ENCODE results near the gene OR9Q2.
"Not testable (repeated sequence)": the region's sequence is repeated elsewhere in the genome, so short reads cannot be mapped to it uniquely, and the experiment has no call there.

The OR9Q2 gene

GRCh38 chr11:58188770-58189169 is at the start of gene OR9Q2:
Gene OR9Q2, plus strand, starts transcription at chr11:58189070. Its CDS starts 1,421 bp downstream, at chr11:58190491.
- no peak for DNase-seq

GRCh38 chr11:58142761-58143160 is 46.1 kb upstream of the OR9Q2 start:
- DNase-seq = no peak

GRCh38 chr11:58152781-58153180 is 36.1 kb upstream of the OR9Q2 start:
- no peak for DNase-seq

GRCh38 chr11:58164389-58164788 is 24.5 kb upstream of the OR9Q2 start:
- no peak for DNase-seq

- DNase-seq = no peak
Measured at GRCh38 chr11:58164990-58165389, 23.9 kb upstream of the OR9Q2 start.

GRCh38 chr11:58165504-58166106 is 23.3 kb upstream of the OR9Q2 start:
- no peak for DNase-seq

GRCh38 chr11:58177409-58178054 is 11.3 kb upstream of the OR9Q2 start:
- DNase-seq = no peak

- DNase-seq = no peak
Measured at GRCh38 chr11:58178444-58178843, 10.4 kb upstream of the OR9Q2 start.

- peak; percentile 13 for DNase-seq
Measured at GRCh38 chr11:58179648-58180047, 9.2 kb upstream of the OR9Q2 start.

- no peak for DNase-seq
Measured at GRCh38 chr11:58186938-58187337, 1.9 kb upstream of the OR9Q2 start.

GRCh38 chr11:58192229-58192628 is 3.4 kb downstream of the OR9Q2 start:
- no peak for DNase-seq

- DNase-seq = peak; percentile 18
Measured at GRCh38 chr11:58193391-58193790, 4.5 kb downstream of the OR9Q2 start.

- DNase-seq = no peak
Measured at GRCh38 chr11:58195939-58196338, 7.1 kb downstream of the OR9Q2 start.

- no peak for DNase-seq
Measured at GRCh38 chr11:58199271-58199670, 10.4 kb downstream of the OR9Q2 start.

GRCh38 chr11:58204042-58204441 is 15.2 kb downstream of the OR9Q2 start, which contains the start of gene OR1S2:
Gene OR1S2, minus strand, starts transcription at chr11:58204142. Its CDS starts 0 bp downstream, at chr11:58204142.
- no peak for DNase-seq

- not testable (repeated sequence) for DNase-seq
Measured at GRCh38 chr11:58212420-58212819, 23.6 kb downstream of the OR9Q2 start, which contains the start of gene OR1S1. Gene OR1S1, plus strand, starts transcription at chr11:58212720.

GRCh38 chr11:58216476-58216875 is 27.6 kb downstream of the OR9Q2 start:
- DNase-seq = no peak

- DNase-seq = no peak
Measured at GRCh38 chr11:58222721-58223120, 33.9 kb downstream of the OR9Q2 start.

- no peak for DNase-seq
Measured at GRCh38 chr11:58227956-58228615, 39.2 kb downstream of the OR9Q2 start.
